HG03342 (cell line): ENCODE results near the gene POU2F3.
"Not testable (repeated sequence)": the region's sequence is repeated elsewhere in the genome, so short reads cannot be mapped to it uniquely, and the experiment has no call there.

Experiments
- ATAC-seq: cut with Tn5 transposase; IDR thresholded peaks from one replicate; pipeline ENCODE4 v1.9.1; 2021; ENCODE audit warnings: mild to moderate bottlenecking, moderate library complexity; ENCODE audit not compliant: unreplicated experiment

Gene POU2F3

DNA sequence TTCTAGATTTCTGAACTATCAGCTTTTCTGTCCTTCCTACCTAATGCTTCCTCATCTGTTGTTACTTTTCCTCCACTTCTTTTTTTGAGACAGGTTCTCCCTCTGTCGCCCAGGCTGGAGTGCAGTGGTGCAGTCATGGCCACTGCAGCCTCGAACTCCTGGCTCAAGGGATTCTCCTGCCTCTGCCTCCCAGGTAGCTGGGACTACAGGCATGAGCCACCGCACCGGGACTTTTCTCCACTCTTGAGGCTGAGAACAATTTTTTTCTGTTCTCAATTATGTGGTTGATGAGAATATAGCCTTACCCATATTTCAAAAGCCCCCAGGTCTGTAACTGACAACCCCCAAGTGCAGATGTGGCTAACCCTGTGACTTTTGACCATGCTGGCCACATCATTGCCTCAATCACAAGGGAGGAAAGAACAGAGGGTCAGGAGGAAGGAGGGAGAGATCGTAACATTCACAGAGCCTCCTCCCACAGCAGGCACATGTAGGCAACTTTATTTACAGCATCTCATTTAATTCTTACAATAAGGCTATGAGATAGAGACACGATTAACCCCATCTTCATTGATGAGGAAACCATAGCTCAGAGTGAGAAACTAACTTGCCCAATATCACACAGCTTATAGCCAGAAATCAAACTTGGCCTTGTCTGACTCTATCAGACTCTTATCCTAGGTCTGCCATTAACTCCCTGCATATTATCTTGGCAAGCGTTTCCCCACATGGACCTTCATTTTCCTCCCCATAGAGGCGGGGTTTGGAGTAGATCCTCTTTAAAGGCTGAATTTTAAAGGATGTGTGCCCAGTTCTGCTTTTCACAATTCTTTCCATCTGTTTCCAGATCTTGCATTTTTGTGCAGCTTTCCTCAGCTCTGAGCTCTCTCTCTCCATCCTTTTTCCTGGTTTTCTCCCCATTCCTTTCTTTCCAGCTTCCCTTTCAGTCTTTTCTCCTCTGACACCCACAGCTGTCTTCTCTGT lies 9.6 kb downstream of the POU2F3 start:
- ATAC-seq: no peak

DNA sequence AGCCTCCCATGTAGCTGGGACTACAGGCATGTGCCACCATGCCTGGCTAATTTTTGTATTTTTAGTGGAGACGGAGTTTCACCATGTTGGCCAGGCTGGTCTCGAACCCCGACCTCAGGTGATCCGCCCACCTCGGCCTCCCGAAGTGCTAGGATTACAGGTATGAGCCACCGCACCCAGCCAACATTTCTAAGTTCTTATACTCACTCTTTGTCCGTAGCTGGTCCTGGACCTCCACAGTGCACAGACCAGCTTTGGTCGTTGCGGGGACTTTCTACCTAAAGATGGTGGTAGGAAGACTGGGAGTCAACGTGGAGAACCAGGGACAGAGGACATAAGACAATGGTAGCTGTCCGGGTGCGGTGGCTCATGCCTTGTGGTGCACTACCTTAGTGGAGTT lies 13.4 kb downstream of the POU2F3 start:
- ATAC-seq: not testable (repeated sequence)

DNA sequence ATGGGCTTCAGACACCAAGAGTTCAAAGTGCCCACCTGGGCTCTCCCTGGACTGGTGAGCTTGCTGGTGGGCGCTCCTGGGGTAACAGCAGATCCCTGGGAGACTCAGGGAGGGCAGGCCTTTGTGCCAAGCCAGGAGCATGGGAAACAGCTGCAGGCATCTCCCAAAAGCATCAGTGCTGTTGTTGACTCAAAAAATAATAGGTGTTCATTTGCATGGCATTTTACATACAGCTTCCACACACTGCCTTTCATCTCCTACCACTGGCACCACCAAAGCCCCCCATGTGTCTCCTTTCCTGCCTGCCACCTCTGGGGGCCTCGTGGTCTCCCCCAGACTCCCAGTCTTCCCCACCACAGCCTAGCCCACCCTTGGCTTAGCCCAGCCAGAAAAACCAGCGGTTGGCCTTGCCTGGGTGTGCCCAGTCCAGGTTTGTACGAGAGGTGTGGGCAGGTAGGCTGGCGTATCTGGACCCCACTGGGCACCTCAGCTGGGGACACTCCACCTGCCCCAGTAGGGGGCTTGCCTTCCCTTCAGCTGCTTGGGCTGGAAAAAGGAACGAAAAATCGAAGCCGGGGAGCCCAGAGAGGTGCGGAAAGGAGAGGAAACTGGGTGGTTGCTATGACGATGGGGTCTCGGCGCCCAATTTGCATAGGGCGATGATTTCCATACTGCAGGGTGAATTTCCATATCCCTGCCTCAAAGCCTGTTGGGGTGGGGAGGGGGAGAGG lies 15.0 kb downstream of the POU2F3 start:
- ATAC-seq: peak; percentile 70

DNA sequence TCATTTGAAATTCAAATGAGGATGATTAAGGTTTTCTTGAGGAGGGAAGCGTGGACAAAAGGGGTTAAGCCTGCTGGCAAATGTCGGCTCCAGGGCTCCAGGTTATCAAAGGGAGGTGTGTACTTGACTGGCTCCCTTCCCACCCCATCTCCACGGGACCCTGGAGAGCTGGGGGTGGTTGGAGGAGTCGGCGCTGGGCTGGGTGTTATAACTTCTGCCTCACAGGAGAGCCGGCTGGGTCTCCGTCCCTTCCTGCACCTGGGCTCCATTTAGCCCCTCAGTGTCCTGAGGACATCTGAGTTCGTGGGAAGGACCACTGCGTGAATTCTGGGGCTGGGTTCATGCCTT lies 15.6 kb downstream of the POU2F3 start:
- ATAC-seq: no peak

DNA sequence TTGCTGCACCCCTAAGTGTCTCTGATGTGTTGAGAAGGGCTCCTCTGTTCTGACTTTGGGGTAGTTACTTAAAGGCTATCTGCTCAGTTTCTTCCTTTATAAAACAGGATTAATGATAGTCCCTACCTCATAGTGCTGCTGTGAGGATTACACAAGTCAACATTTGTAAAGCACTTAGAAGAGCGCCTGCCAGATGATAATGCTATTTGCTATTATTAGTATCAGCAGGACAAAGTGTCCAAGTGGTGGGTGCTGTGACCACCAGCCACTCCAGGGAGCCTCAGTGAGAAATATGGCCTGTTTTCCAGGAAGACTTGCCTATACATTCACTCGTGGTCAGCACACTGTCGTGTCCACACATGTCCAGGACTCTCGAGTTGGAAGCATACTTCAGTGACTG lies 16.2 kb downstream of the POU2F3 start:
- ATAC-seq: no peak

DNA sequence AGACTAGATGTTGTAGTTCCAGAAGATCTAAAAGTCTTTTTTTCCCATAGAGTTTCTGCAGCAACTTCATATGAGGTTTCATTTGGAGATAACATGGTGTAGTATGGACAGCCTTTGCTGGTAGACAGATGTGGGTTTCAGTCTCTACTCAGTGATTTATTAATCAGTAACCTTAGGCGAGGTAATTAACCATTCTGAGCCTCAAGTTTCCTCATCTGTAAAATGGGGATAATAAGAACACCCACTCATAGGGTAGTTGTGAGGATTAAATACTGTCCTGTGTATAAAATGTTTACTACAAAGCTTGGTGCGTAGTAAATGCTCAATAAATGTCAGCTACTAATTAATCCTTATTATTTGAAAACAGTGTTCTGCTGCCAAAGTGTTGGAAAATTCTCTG lies 16.8 kb downstream of the POU2F3 start:
- no peak for ATAC-seq

DNA sequence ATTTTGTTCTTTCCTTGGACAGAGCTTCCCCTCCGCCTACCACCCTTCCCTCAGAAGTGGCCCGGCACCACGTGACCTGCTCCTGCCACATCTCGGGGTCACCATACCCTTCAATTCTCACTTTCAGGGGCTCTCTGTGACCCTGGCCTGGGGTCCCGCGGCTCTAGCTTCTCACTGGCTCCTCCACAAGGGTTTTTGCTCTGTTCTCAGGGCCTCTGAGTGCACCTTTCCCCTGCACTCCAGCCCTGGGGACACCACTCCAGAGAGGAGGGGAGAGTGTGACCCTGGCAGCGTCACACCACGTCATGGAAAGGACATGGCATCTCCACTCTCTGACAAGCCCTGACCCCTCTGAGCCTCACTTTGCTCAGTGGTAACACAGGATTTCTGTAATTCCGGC lies 17.4 kb downstream of the POU2F3 start:
- no peak for ATAC-seq

DNA sequence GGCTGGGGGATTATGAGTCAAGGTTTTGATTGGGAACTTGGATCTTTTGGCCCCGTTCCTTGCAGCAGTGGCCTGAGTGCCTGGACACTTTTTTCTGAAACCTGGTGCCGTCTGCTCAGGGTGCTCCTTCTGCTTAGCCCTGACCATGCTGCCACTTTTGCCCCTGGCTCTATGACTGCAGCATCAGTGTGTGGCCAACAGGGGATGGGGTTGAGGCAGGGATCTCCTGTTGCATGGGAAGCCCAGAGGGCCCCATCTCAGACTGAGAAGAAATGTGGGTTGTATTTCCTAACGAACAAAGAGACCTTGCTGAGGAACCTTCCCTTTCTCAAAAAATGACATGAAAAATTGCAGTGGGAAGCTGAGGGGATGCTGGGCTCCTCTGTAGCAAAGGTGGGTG lies 18.7 kb downstream of the POU2F3 start:
- no peak for ATAC-seq

DNA sequence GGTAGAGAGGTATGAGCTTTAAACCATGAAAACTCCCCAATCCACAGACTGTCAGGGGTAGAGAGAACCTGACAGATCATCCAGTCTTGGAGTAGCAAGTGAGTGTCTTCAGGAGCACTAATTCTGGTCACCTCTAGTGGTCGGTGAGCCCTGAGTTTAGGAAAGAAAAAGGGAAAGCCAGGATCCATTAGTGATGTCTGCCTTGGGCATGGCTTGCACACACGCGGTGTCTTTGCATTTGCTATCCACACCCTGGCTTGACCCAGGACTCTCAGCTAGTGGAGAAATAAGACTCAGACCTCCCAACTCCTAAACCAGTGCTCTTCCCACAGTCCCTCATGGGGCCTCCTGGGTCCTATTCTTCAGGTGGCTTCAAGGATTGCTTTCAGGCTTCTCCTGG lies 19.3 kb downstream of the POU2F3 start:
- ATAC-seq: no peak

DNA sequence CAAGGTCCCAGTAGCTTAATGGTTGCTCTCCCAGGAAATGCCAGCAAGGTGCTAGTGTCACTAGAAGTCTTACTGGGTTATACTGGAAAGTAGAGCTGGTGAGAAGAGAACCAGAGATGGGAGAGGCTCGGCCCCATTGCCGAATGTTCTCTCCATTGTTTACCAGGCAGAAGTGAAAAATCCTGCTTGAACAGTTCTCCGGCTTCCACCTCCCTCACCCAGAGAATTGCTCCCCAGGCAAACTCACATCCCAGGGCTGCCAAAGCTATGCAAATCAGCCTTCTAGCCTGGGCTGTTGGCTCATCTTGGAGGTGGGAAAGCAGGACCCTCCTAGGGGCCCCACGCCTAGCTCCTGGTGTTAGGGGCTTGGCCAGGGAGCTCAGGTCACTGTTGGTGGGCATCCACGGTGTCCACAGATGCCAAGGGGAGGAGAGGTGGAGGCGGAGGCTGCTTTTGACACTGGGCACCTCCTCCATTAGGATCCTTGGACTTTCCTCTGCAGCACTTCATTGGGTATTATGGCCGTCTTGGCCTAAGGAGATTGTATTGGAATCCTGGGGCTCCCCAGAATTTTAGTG lies 20.1 kb downstream of the POU2F3 start:
- no peak for ATAC-seq

DNA sequence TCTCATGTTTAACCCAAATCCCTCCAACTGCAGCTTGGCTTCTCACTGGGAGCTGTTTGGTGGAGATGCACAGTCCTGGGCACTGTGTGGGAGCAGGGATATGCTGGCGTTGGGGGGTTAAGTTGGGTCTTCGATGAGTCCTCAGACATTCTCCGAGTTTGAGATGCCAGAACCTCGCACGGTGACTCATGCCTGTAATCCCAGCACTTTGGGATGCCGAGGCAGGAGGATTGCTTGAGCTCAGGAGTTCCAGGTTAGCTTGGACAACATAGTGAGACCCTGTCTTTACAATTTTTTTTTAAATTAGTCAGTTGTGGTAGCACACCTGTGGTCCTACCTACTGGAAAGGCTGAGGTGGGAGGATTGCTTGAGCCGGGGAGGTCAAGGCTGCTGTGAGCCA lies 20.7 kb downstream of the POU2F3 start:
- no peak for ATAC-seq

DNA sequence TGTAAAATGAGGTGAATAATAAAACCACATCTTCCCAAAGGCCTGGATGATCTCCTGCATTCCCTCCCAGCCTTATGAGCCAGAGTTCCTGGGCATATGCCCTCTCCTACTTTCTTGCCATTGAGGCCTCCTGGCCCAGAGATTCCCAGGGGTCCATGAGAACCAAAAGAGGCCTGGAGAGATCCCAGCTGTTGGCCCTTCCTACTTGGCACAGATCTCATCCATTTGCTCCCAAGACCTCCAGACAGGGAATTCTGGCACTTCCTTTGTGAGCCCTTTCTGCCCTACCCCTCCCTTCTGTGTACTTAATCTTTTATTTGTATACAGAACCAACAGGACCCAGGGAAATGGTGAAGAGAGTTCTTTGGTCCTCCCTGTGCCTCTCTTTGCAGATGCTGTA lies 21.4 kb downstream of the POU2F3 start:
- no peak for ATAC-seq

DNA sequence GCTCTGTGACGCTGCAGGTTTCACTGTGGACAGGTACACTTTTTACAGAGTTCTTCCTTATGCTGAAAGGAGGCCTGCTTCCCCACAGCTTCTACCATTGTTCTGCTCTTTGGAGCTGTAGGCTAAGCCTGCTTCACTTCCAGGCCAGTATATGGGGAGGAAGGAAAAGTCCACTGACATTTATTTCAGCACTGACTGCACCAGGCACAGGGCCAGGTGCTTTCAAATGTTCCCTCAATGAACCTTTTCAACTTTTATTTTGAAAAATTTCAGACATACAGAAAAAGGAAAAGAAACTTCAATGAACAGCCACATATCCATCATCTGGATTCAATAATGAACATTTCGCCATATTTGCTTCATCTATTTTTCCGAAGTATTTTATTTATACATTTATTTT lies 22.0 kb downstream of the POU2F3 start:
- ATAC-seq: no peak

DNA sequence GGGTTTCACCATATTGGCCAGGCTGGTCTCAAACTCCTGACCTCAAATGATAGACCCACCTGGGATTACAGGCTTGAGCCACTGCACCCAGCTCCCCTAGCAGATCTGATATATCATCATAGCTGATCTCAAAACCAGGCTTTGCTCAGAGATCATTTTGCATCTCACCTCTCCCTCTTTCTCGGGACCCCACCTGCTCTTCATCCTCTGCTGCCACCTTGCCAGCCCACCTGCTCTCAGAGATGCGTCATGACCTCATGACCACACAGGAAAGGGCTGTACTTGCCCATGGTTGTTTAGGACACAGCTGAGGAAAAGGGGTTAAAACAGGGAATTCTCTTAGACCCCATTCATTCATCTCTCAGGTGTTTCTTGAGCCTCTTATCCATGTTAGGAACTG lies 27.4 kb downstream of the POU2F3 start:
- ATAC-seq: no peak

DNA sequence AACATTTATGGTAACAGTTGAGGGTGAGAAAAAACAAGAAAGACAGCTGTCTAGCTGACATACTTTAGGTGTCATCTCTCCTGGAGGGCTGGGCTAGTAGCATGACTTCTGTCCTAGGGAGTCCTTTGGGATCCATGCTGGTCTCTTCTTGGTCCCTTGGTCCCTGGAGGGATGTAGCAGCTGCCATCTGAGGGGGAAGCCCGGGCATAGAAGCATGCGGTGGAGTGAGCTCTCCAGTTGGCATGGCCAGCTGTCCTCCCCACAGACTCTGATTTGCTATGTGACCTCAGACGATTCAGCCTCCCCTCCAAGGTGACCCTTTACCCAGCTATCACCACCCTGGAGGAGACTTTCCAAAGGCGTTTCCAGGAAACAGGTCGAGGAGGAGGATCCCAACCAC lies 28.7 kb downstream of the POU2F3 start:
- no peak for ATAC-seq

DNA sequence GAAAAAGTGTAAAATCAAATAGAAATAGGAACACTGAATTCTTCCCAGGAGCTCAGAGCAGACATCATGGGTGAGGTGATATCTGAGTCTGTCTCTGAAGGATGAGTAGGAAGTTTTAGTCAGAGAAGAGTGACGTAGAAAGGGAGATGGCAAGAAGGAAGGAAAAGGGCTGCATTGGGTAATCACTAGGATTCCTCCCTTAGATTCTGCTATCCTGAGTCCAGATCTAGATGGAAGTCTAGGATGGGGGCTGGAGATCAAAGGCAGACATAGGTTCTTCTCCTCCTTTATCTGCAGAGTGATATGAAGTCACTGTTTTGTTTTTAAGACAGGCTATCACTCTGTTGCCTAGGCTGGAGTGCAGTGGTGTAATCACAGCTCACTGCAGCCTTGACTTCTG lies 30.4 kb downstream of the POU2F3 start:
- no peak for ATAC-seq

DNA sequence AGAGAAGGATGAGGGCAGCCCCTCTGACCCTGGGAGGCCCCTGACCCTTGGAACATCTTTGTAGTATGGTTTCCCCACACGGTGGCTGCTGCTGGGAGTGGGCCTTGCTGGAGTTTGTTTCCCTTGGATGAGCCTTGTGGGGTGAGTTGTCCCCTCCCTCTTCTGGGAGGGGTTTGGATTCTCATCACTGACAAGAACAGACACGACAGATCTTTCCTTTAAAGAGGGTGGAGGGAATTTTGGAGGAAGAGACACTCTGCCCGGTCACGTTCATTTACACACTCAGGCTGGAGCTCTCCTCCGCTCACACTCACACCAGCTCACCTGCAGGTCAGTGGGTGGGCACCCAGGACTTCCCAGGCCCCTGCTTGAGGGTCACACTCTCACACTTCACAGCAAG lies 31.7 kb downstream of the POU2F3 start:
- ATAC-seq: no peak

DNA sequence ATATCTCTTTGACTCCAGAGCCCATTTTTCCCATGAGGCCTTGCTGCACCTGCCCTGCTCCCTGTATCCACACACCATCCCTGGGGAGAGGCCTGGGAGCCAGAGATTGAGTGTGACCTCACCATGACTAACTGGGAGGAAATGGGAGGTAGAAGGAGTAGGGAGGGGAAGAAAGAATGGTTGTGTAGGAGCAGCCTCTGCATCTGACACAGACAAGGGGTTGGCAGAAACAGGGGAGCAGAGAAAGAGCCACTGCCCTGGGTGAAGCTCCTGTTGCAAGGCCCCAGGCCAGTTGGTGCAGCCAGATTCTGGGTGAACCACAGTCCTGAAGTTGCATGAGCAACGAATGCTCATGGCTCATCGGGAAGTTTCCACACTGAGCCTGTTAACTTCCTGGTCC lies 32.4 kb downstream of the POU2F3 start:
- no peak for ATAC-seq

DNA sequence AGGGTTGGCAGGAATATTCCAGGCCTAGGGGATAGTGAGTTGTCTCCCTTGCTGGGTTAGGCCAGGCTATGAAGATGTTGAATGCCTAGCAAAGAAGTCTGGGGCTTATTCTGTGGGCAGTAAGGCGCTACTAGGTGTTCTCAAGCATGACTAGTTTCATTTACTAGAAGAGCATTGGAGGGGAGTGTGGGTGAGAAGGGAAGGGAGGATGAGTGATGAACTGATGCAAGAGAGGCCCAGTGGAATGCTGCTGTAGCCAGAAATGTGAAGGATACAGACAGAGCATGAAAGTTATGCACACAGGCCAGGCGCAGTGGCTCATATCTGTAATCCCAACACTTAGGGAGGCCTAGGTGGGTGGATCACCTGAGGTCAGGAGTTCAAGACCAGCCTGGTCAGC lies 33.5 kb downstream of the POU2F3 start:
- no peak for ATAC-seq

DNA sequence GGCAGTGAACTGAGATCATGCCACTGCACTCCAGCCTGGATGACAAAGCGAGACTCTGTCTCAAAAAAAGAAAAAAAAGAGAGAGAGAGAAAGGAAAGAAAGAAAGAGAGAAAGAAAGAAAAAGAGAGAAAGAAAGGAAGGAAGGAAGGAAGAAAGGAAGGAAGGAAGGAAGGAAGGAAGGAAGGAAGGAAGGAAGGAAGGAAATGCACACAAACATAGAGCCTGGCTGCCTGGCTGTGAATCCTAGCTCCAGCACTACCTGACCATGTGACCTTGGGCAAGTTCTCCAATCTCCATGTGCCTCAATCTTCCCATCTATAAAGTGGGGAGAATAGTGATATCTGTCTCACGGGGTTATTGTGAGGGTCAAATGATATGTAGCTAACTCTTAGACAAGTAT lies 34.0 kb downstream of the POU2F3 start:
- ATAC-seq: not testable (repeated sequence)

DNA sequence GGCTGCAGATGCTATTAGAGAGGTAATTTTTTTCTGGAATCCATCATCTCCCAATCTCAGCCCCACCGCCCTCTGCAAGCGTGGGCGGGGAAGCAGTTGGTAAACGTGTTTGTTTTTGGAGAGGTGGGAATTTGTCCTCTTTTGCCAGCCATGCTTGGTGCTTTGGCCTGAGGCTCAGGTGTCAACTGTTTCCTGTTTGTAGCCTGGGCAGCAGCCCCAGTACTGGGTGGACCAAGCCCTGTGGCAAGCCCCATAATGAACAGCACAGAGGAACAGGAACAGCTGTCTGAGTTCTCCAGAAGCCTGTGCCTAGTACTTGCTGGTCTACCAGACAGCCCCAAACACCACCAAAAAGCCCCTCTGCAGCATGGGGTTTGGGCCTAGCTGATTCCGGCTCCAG lies 39.6 kb downstream of the POU2F3 start:
- ATAC-seq: no peak

DNA sequence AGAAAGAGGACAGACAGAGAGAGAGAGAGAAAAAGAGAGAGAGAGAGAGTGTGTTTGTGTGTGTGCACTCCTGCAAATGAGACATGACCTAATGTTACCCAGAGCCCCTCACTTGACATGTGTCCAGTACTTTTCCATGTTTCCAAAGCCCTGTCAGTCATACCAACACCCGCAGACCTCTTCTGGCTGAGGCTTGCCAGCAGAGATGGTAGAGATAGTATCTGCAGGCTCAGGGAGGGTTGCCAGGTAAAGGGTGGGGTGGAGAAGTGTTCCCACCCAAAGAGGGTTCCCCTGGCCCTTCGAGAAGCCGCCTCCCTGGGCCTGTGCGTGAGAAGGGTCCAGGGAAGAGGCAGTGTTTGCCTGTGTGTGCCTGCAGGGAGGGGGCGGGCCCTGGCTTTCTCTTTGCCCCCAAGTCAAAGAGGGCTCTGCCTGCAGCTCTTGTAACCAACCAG lies 40.7 kb downstream of the POU2F3 start:
- ATAC-seq: no peak
